ENCODE results near the gene LBHD2.

LBHD2 gene

GRCh38 chr14:103132381-103133209 lies 48.6 kb downstream of the LBHD2 start:
- DNase-seq (ENCODE audit: low read depth in 2 of 2): no peak

GRCh38 chr14:103133210-103134140 lies 49.5 kb downstream of the LBHD2 start:
- DNase-seq (ENCODE audit: low read depth in 2 of 2): no peak

GRCh38 chr14:103134405-103134804 lies 50.4 kb downstream of the LBHD2 start:
- DNase-seq (ENCODE audit: low read depth in 2 of 2): no peak

- DNase-seq (ENCODE audit: low read depth in 2 of 2): no peak
Measured at GRCh38 chr14:103134919-103135318, 50.9 kb downstream of the LBHD2 start.

GRCh38 chr14:103135333-103136260 lies 51.6 kb downstream of the LBHD2 start:
- DNase-seq (ENCODE audit: low read depth in 2 of 2): no peak

- DNase-seq (ENCODE audit: low read depth in 2 of 2): no peak
Measured at GRCh38 chr14:103136388-103137271, 52.6 kb downstream of the LBHD2 start.

GRCh38 chr14:103137689-103138300 lies 53.8 kb downstream of the LBHD2 start:
- DNase-seq (ENCODE audit: low read depth in 2 of 2): no peak

- DNase-seq (ENCODE audit: low read depth in 2 of 2): no peak
Measured at GRCh38 chr14:103138301-103139131, 54.5 kb downstream of the LBHD2 start.

GRCh38 chr14:103139132-103140025 lies 55.4 kb downstream of the LBHD2 start:
- no peak for DNase-seq (ENCODE audit: low read depth in 2 of 2)
